Measurements from ENCODE around the gene DNER.

The DNER gene

DNA sequence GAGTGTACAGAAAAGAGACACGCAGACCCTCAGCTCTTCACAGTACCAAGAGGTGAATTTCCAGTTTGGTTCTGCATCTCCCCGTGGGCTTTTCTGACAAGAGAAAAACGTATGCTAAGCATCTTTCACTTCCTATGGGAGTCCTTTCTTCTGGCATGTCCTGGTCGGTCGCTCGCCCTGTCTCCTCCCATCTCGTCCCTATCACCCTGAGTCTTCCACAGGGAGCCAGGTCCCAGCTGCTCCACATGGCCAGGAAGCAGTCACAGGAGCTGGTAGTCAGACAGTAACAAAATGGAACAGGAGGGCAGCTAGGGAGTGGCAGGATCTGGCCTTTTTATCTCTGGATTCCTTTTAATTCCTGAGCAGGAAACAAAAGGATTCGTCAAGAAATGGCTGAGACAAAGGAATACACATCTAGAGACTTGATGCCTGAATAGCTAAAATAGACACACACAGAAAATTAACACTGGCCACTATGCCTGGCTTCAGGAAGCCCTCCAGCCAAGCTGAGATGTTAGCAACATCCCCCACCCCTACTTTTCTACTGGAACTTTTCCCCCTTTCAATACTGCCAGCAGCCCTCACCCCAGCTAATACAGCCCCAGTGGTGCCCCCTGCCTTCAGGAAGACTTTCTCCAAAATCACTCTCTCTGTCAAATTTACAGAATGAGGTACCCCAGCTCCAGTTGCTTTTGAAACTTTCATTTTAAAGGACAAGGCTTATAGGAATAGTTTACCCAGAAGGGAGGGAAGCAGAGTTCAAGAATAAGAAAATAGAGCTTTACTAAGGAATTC, 136.1 kb downstream of the DNER start:
- DNase-seq (ENCODE audit: insufficient read length, low spot score): no peak
- no peak for FAIRE-seq

- no peak for FAIRE-seq
- DNase-seq (ENCODE audit: insufficient read length, low spot score): no peak
These were observed 138.6 kb downstream of the DNER start for GRCh38 chr2:229575569-229576315.

GRCh38 chr2:229572507-229573271, 141.7 kb downstream of the DNER start:
- FAIRE-seq: no peak

DNA sequence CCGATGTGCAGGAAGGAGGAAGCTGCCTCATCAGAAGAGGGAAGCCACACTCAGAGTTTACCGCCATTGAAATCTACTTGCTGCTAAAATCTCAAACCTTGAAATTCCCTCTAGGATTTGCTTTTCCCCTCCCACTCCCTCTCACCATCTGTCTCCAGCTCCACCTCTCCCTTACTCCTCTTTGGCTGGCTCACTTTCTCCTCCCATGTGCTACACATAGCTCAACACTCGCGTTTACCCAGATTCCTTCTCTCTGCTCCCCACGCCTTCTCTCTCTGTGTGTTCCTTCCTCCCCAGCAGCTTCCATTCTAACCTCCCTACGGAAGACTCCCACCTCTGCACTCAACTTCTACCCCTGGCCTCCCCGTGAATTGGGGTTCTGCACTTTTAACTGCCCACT, 143.1 kb downstream of the DNER start:
- FAIRE-seq (no peak), DNase-seq (ENCODE audit: insufficient read length, low spot score) (no peak)

More at GRCh38 chr2:229572507-229573271, 141.7 kb downstream of the DNER start:
- DNase-seq (ENCODE audit: insufficient read length, low spot score): no peak

DNA sequence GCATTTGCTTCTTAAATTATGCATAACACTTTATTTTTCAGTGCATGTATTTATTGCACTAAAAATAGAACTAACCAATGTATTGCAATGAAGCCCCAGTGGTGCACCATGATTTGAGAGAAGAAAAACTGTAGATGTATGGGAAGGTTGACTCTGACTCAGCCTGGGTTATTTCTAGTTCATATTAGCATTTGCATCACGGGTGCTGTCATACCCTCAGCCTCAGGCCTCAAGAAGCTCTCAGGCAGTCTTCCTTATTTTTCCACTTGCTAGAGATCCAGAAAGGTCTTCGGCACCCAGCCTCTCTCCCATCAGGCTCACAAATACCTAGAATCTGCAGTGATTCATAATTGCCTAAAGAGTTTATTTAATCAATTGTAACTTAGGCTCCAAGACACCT, 148.0 kb downstream of the DNER start:
- no peak for DNase-seq (ENCODE audit: insufficient read length, low spot score)

DNA sequence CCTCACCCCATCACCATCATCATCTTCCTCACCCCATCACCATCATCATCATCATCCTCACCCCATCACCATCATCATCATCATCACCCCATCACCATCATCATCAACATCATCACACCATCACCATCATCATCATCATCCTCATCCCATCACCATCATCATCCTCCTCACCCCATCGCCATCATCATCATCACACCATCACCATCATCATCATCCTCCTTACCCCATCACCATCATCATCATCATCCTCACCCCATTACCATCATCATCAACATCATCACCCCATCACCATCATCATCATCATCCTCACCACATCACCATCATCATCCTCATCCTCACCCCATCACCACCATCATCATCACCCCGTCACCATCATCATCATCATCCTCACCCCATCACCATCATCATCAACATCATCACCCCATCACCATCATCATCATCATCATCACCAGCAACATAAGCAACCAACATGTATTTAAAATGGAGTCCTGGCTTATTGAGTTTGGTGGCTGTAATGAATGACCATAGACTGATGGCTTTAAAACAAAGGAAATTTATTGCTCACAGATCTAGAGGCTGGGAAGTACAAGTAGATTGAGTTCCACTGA, 150.0 kb downstream of the DNER start:
- DNase-seq (ENCODE audit: insufficient read length, low spot score): no peak
- FAIRE-seq: no peak

More for the DNA sequence above, 148.0 kb downstream of the DNER start:
- FAIRE-seq: no peak

DNA sequence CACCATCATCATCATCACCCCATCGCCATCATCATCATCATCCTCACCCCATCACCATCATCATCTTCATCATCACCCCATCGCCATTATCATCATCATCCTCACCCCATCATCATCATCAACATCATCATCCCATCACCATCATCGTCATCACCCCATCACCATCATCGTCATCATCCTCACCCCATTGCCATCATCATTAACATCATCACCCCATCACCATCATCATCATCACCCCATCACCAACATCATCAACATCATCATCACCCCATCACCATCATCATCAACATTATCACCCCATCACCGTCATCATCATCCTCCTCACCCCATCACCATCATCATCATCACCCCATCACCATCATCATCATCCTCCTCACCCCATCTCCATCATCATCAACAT, 151.0 kb downstream of the DNER start:
- no peak for DNase-seq (ENCODE audit: insufficient read length, low spot score)
- no peak for FAIRE-seq

GRCh38 chr2:229562472-229563127, 151.8 kb downstream of the DNER start:
- FAIRE-seq (no peak), DNase-seq (ENCODE audit: insufficient read length, low spot score) (no peak)

DNA sequence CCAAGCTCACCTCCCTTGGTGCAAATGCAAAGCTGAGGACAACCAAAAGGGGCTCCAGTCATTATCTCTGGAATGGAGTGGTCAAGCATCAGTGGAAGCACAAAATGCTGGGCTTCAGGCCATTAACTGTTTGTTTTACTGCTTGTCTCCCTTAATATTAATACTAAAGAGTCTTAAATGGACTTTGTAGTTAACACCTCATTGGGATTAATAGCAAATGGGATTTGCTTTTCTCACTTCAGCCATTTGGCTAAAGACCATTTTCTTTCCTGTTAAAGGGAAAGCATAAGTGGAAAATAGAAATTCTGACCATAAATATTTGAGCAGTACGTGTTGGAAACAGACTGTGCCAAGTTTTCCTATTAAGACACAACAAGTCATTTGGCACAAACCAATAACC, 154.4 kb downstream of the DNER start:
- FAIRE-seq (no peak), DNase-seq (ENCODE audit: insufficient read length, low spot score) (no peak)

GRCh38 chr2:229553091-229553490, 161.3 kb downstream of the DNER start:
- no peak for FAIRE-seq

GRCh38 chr2:229543176-229543873, 171.0 kb downstream of the DNER start:
- FAIRE-seq (no peak), DNase-seq (ENCODE audit: insufficient read length, low spot score) (no peak)

More at GRCh38 chr2:229553091-229553490, 161.3 kb downstream of the DNER start:
- no peak for DNase-seq (ENCODE audit: insufficient read length, low spot score)

GRCh38 chr2:229539628-229540027, 174.7 kb downstream of the DNER start:
- FAIRE-seq (no peak), DNase-seq (ENCODE audit: insufficient read length, low spot score) (no peak)

DNA sequence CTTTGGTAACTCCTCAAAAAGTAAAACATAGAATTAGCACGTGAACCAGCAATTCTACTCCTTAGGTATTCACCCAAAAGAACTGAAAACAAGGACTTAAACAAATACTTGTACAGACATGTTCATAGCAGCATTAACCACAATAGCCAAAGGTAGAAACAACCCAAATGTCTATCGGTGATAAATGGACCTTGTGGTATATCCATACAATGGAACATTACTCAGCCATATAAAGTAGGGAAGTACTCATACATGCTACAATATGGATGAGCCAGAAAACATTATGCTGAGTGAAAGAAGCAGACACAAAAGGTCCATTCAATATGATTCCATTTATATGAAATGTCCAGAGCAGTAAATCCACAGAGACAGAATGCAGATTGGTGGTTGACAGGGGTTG, 182.8 kb downstream of the DNER start:
- DNase-seq (ENCODE audit: insufficient read length, low spot score) (no peak), FAIRE-seq (no peak)

DNA sequence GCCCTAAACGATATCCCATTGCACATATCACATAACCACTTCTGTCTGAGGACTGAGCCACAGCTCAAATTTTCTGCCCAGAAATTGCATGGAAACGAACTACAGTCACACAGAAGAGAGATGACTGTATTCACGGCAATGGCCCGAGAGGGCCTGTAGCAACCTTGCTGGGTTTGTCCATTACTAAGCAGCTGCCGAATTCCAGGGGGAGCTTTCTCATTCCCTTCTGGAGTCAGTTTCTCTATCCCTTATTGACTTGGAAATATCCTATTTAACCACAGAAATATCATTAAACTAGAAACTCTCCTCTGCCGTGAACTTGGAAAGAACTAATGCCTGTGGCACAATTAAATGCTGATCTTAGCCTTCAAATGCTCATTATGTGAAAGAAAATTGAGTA, 183.9 kb downstream of the DNER start:
- no peak for FAIRE-seq
- no peak for DNase-seq (ENCODE audit: insufficient read length, low spot score)

DNA sequence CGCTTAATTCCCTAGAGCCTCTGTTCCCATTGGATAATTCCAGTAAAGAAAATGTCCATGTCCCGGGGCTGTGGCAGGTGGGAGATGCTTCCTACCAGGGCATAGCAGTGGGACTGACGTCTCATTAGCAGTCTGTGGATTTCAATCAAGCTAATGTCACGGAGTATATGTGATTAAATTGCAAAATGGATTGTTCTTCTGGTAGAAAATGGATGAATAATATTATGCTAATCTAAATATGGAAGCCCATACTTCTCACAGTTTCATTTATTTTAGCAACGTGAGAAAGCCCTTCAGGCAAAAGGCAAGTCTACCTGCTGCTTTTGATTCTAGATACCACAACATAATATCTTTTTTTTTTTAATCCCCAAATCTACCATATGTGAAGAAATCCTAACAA, 185.5 kb downstream of the DNER start:
- no peak for FAIRE-seq
- DNase-seq (ENCODE audit: insufficient read length, low spot score): no peak

DNA sequence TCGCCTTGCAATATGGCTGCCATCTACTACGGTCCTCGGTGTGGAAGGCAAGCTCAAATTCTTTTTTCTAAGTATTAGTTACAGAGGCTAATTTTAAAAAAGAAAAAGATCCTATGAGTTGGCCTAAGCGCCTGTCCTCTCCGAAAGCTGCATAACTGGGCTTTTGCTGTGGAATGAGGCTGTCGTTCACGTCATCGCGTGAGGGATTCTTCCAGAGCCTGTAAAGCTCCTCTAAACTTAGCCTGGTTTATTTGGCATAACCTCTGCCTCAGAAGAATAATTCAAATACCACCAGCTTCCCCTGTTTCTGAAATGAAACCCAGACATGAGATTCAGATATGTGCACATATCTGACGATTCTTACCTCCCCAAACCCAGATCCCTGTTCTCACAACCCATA, 187.4 kb downstream of the DNER start:
- no peak for DNase-seq (ENCODE audit: insufficient read length, low spot score)
- FAIRE-seq: no peak

- DNase-seq (ENCODE audit: insufficient read length, low spot score): no peak
- FAIRE-seq: no peak
These were observed 189.6 kb downstream of the DNER start for GRCh38 chr2:229524799-229525198.

- no peak for FAIRE-seq
- no peak for DNase-seq (ENCODE audit: insufficient read length, low spot score)
These were observed 190.7 kb downstream of the DNER start for GRCh38 chr2:229523663-229524062.

DNA sequence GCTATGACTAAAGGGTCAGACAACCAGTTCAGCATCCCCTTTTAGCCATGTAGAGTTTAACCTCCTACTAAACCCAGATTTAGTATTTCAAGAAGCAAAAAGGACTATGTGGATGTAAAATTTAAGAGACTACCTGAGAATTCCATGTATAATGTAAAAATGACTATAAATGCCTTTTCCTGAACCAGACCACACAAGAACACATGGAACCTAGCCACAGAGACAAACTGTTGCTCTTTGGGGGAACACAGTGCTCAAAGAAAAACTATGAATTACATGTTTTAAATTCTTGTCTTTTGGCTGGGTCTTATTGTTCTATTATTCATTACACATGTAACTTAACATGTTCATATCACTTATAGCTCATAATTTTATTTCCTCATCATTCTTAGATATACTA, 192.8 kb downstream of the DNER start:
- FAIRE-seq: no peak

GRCh38 chr2:229520691-229521096, 193.7 kb downstream of the DNER start:
- FAIRE-seq (no peak), DNase-seq (ENCODE audit: insufficient read length, low spot score) (no peak)

More for the DNA sequence above, 192.8 kb downstream of the DNER start:
- DNase-seq (ENCODE audit: insufficient read length, low spot score): no peak
